Stomach (tissue), 9 donors: ENCODE measurements around the gene SLC26A9. TPM values are rescaled to one million over a fixed set of nuclear protein-coding genes. Genes with fewer than 3 reads are reported as not detected.
A peak's percentile ranks its signal among the peaks of the same experiment; 100 is the strongest.

Experiments
- DNase-seq, 2 donors: peaks; one replicate each; pipeline versions ENCODE4 v3.0.0 to v3.0.0-alpha.2; 2013 to 2019
- H3K27ac ChIP-seq, 5 donors: fragments of 200-600 bp in 4 of 5; sonication (generic) in 4 of 5; one replicate each; pipeline ENCODE4 v1.5.1; 2013 to 2019; ENCODE audit warnings: mild to moderate bottlenecking in 1 of 5, moderate library complexity in 1 of 5
- H3K27me3 ChIP-seq, 3 donors: fragments of 200-600 bp; sonication (generic); one replicate each; pipeline ENCODE4 v1.5.1; 2017 to 2019; ENCODE audit warnings: mixed run types in 1 of 3
- H3K36me3 ChIP-seq, 4 donors: fragments of 200-600 bp; sonication (generic); 1 replicate in 3 of 4; 2 replicates in 1 of 4; pipeline ENCODE4 v1.5.1; 2016 to 2019
- H3K4me1 ChIP-seq, 4 donors: fragments of 200-600 bp; sonication (generic); one replicate each; pipeline ENCODE4 v1.5.1; 2016 to 2019
- H3K4me3 ChIP-seq, 4 donors: fragments of 200-600 bp; sonication (generic) in 3 of 4; one replicate each; pipeline ENCODE4 v1.5.1; 2016 to 2019; ENCODE audit warnings: mild to moderate bottlenecking in 1 of 4
- H3K9me3 ChIP-seq, 4 donors: fragments of 200-600 bp; sonication (generic); one replicate each; pipeline ENCODE4 v1.5.1; 2016 to 2019
- CTCF ChIP-seq, 7 experiments: fragments of 450-650 bp in 4 of 7; fragments of 200-600 bp in 3 of 7; sonication (generic) in 3 of 7; IDR thresholded peaks; one replicate each; pipeline ENCODE4 v1.5.1; 2016 to 2019; ENCODE audit warnings: antibody characterized with exemption in 7 of 7, control low read depth in 2 of 7, mild to moderate bottlenecking in 1 of 7
- EP300 ChIP-seq: sonication (generic); formaldehyde crosslinking; IDR thresholded peaks from one replicate; pipeline ENCODE4 v1.6.1; 2017; ENCODE audit warnings: antibody characterized with exemption
- POLR2A ChIP-seq, 4 donors: fragments of 450-650 bp; IDR thresholded peaks; one replicate each; pipeline ENCODE4 v1.6.1; 2016; ENCODE audit warnings: antibody characterized with exemption in 4 of 4, control low read depth in 2 of 4, mild to moderate bottlenecking in 1 of 4, moderate library complexity in 1 of 4
- POLR2AphosphoS5 ChIP-seq, 3 donors: sonication (generic); formaldehyde crosslinking; IDR thresholded peaks; one replicate each; pipeline ENCODE4 v1.6.1; 2016; ENCODE audit warnings: antibody characterized with exemption in 3 of 3
- WGBS, 5 donors: extraction: QIAGEN DNeasy Blood & Tissue Kit in 3 of 5; methylation state at CpG; one replicate each; pipeline versions ENCODE4 v1.1.5 to v1.1.7; 2013 to 2018; 5-methylcytosine and 5-hydroxymethylcytosine counted together
- intact Hi-C: fragments of 100-400 bp; cut with DNase I; formaldehyde crosslinking; loops from one replicate; pipeline ENCODE4 v1.15.1; 2023; ENCODE audit warnings: low total_unique reads
- polyA plus RNA-seq, 3 donors: library from polyadenylated mRNA; stranded (reverse); fragments of 200-250 nt; gene quantifications; one replicate each; pipeline ENCODE4 v1.2.3, GENCODE V29; 2013
- total RNA-seq, 5 donors: library from RNA; depleted of rRNA; stranded (reverse); fragments of >200 nt; gene quantifications; one replicate each; pipeline versions ENCODE4 v1.1.0 to v1.2.3, GENCODE V29; 2014 to 2016
- donor health status: healthy with polysubstance abuse.
- donor health status: Bipolar disorder and iron deficiency.
- donor health status: healthy.

The SLC26A9 gene
- total and polyA plus RNA-seq, 8 donors: 7.9 to 63.0 (median 30.0) TPM; not detected in 1

- H3K27ac ChIP-seq: no peak overlapping the region
- H3K4me1 ChIP-seq: peaks cover 0 to 23% (median 12%) of the 10 kb centered on the region in 4 donors
- H3K9me3 ChIP-seq: no peaks in the 10 kb centered on the region
- peaks cover 0 to 10% (median 4%) of the 10 kb centered on the region in 4 donors for H3K36me3 ChIP-seq
- intact Hi-C loops: loop anchor here (5.0 to 10.0 kb wide), 2 partner anchors 61 to 184 kb away; no protein-coding TSS in a partner anchor
- WGBS, 5 donors: 71 to 85% (median 79%) methylated on average over 5 to 7 of the region's 7 CpGs
- TF ChIP-seq EP300 (no peak), POLR2A (IDR thresholded peaks at IDR 0.05) (no peak), CTCF (IDR thresholded peaks at IDR 0.05) (no peak), POLR2AphosphoS5 (IDR thresholded peaks at IDR 0.05) (no peak)
- no peaks in the 10 kb centered on the region for H3K27me3 ChIP-seq
- no peak for DNase-seq
- H3K4me3 ChIP-seq: no peak overlapping the region
Measured at GRCh38 chr1:205978676-205979075, 35.4 kb upstream of the SLC26A9 start.

- peaks cover 0 to 5% (median 4%) of the 10 kb centered on the region in 4 donors for H3K36me3 ChIP-seq
- H3K4me1 ChIP-seq: peaks cover 0 to 23% (median 12%) of the 10 kb centered on the region in 4 donors
- no peaks in the 10 kb centered on the region for H3K27me3 ChIP-seq
- no peak for TF ChIP-seq POLR2A (IDR thresholded peaks at IDR 0.05)
- peak in 1 of 3 donors; percentile 65 for TF ChIP-seq POLR2AphosphoS5 (IDR thresholded peaks at IDR 0.05)
- peak in 6 of 7 experiments; percentile 11 to 96 (median 92) for TF ChIP-seq CTCF (IDR thresholded peaks at IDR 0.05)
- DNase-seq: peak; percentile 71 to 93
- intact Hi-C loops: loop anchor here (5.0 to 10.0 kb wide), 2 partner anchors 60 to 183 kb away; no protein-coding TSS in a partner anchor
- H3K4me3 ChIP-seq: no peak overlapping the region
- no peak overlapping the region for H3K27ac ChIP-seq
- 65 to 98% (median 94%) methylated on average over 2 of the region's 2 CpGs for WGBS, 5 donors
- no peaks in the 10 kb centered on the region for H3K9me3 ChIP-seq
Measured at GRCh38 chr1:205977402-205978014, 34.3 kb upstream of the SLC26A9 start.

GRCh38 chr1:205976708-205977401, 33.6 kb upstream of the SLC26A9 start:
- WGBS, 5 donors: 61 to 70% (median 68%) methylated on average over 8 of the region's 8 CpGs

GRCh38 chr1:205976036-205976435, 32.8 kb upstream of the SLC26A9 start:
- intact Hi-C loops: loop anchor here (5.0 to 10.0 kb wide), 2 partner anchors 59 to 181 kb away; no protein-coding TSS in a partner anchor
- DNase-seq: no peak
- peaks cover 0 to 23% (median 12%) of the 10 kb centered on the region in 4 donors for H3K4me1 ChIP-seq
- TF ChIP-seq CTCF (IDR thresholded peaks at IDR 0.05): no peak
- no peak for TF ChIP-seq EP300
- no peak for TF ChIP-seq POLR2A (IDR thresholded peaks at IDR 0.05)
- TF ChIP-seq POLR2AphosphoS5 (IDR thresholded peaks at IDR 0.05): no peak
- H3K27ac ChIP-seq: no peak overlapping the region
- WGBS, 5 donors: 36 to 64% (median 57%) methylated on average over 4 of the region's 4 CpGs
- no peaks in the 10 kb centered on the region for H3K27me3 ChIP-seq
- no peak overlapping the region for H3K4me3 ChIP-seq
- H3K9me3 ChIP-seq: no peaks in the 10 kb centered on the region
- peaks cover 0 to 4% (median 0%) of the 10 kb centered on the region in 4 donors for H3K36me3 ChIP-seq

More at GRCh38 chr1:205976708-205977401, 33.6 kb upstream of the SLC26A9 start:
- no peaks in the 10 kb centered on the region for H3K9me3 ChIP-seq
- peak in 1 of 2 donors; percentile 57 for DNase-seq
- no peak overlapping the region for H3K4me3 ChIP-seq
- H3K36me3 ChIP-seq: peaks cover 0 to 4% (median 0%) of the 10 kb centered on the region in 4 donors
- TF ChIP-seq POLR2A (IDR thresholded peaks at IDR 0.05) (no peak), POLR2AphosphoS5 (IDR thresholded peaks at IDR 0.05) (no peak)
- no peak overlapping the region for H3K27ac ChIP-seq
- peaks cover 0 to 23% (median 12%) of the 10 kb centered on the region in 4 donors for H3K4me1 ChIP-seq
- H3K27me3 ChIP-seq: no peaks in the 10 kb centered on the region
- intact Hi-C loops: loop anchor here (5.0 to 10.0 kb wide), 2 partner anchors 60 to 182 kb away; no protein-coding TSS in a partner anchor
